ENCODE measurements around the gene METTL24. TPM values are rescaled to one million over a fixed set of nuclear protein-coding genes. Genes with fewer than 3 reads are reported as not detected.
"Not testable (repeated sequence)": the region's sequence is repeated elsewhere in the genome, so short reads cannot be mapped to it uniquely, and the experiment has no call there.

Gene METTL24
- polyA plus RNA-seq, 6 donors from 2014 or later, result 0.28 TPM; not detected in 5

GRCh38 chr6:110250058-110250457 is 108.1 kb downstream of the METTL24 start:
- Mint-ChIP-seq H3K4me1 (no peaks in the 10 kb centered on the region), H3K27me3 (peaks cover 0 to 2% (median 0%) of the 10 kb centered on the region in 3 donors), H3K9me3 (peaks cover 0 to 11% (median 6%) of the 10 kb centered on the region in 7 donors), H3K27ac (no peak overlapping the region), H3K4me3 (no peak overlapping the region), H3K36me3 (peaks cover 0 to 9% of the 10 kb centered on the region in 2 donors)
- ATAC-seq (ENCODE audit: low read depth in 2 of 2) (no peak), DNase-seq (no peak)

GRCh38 chr6:110246900-110247546 is 111.1 kb downstream of the METTL24 start:
- ATAC-seq (ENCODE audit: low read depth in 2 of 2), result no peak
- no peaks in the 10 kb centered on the region for H3K27me3 Mint-ChIP-seq
- no peaks in the 10 kb centered on the region for H3K4me1 Mint-ChIP-seq
- H3K4me3 Mint-ChIP-seq, result no peak overlapping the region
- H3K27ac Mint-ChIP-seq, result no peak overlapping the region
- peaks cover 0 to 7% (median 6%) of the 10 kb centered on the region in 7 donors for H3K9me3 Mint-ChIP-seq
- no peak for DNase-seq
- H3K36me3 Mint-ChIP-seq, result peaks cover 12 to 16% of the 10 kb centered on the region in 2 donors

- no peak for ATAC-seq (ENCODE audit: low read depth in 2 of 2)
These were observed 111.8 kb downstream of the METTL24 start for GRCh38 chr6:110246378-110246777.

GRCh38 chr6:110244621-110245020 is 113.5 kb downstream of the METTL24 start:
- not testable (repeated sequence) for H3K9me3 Mint-ChIP-seq; H3K27me3 Mint-ChIP-seq; H3K4me1 Mint-ChIP-seq; ATAC-seq (ENCODE audit: low read depth in 2 of 2); H3K27ac Mint-ChIP-seq; H3K4me3 Mint-ChIP-seq; DNase-seq
- H3K36me3 Mint-ChIP-seq, result peaks cover 10 to 12% of the 10 kb centered on the region in 2 donors

More at GRCh38 chr6:110246378-110246777, 111.8 kb downstream of the METTL24 start:
- no peak for DNase-seq
- no peaks in the 10 kb centered on the region for H3K27me3 Mint-ChIP-seq
- H3K4me1 Mint-ChIP-seq, result no peaks in the 10 kb centered on the region
- peaks cover 0 to 5% (median 0%) of the 10 kb centered on the region in 7 donors for H3K9me3 Mint-ChIP-seq
- H3K27ac Mint-ChIP-seq, result no peak overlapping the region
- no peak overlapping the region for H3K4me3 Mint-ChIP-seq
- H3K36me3 Mint-ChIP-seq, result peaks cover 10 to 12% of the 10 kb centered on the region in 2 donors

- no peak for ATAC-seq (ENCODE audit: low read depth in 2 of 2)
- Mint-ChIP-seq H3K27ac (no peak overlapping the region), H3K4me1 (peaks cover 0 to 2% (median 0%) of the 10 kb centered on the region in 3 donors), H3K36me3 (peaks cover 9 to 20% of the 10 kb centered on the region in 2 donors), H3K4me3 (no peak overlapping the region), H3K27me3 (no peaks in the 10 kb centered on the region), H3K9me3 (peaks cover 0 to 1% (median 0%) of the 10 kb centered on the region in 7 donors)
- DNase-seq, result no peak
These were observed 118.4 kb downstream of the METTL24 start for GRCh38 chr6:110239526-110240274.

- not testable (repeated sequence) for H3K36me3 Mint-ChIP-seq; ATAC-seq (ENCODE audit: low read depth in 2 of 2); H3K27ac Mint-ChIP-seq; H3K27me3 Mint-ChIP-seq; DNase-seq; H3K9me3 Mint-ChIP-seq; H3K4me3 Mint-ChIP-seq
- H3K4me1 Mint-ChIP-seq, result peaks cover 0 to 11% (median 0%) of the 10 kb centered on the region in 3 donors
These were observed 122.1 kb downstream of the METTL24 start for GRCh38 chr6:110236007-110236406.

- Mint-ChIP-seq H3K4me3 (peak overlapping the region in 1 of 8 donors; percentile 3), H3K4me1 (peaks cover 0 to 11% (median 0%) of the 10 kb centered on the region in 3 donors), H3K27ac (peak overlapping the region in 2 of 6 donors; percentile 11 to 24), H3K9me3 (no peaks in the 10 kb centered on the region), H3K36me3 (peaks cover 0 to 8% of the 10 kb centered on the region in 2 donors), H3K27me3 (no peaks in the 10 kb centered on the region)
- DNase-seq (peak; percentile 24), ATAC-seq (ENCODE audit: low read depth in 2 of 2) (peak; percentile 71 to 81)
These were observed 124.3 kb downstream of the METTL24 start for GRCh38 chr6:110233770-110234374.

GRCh38 chr6:110232450-110232849 is 125.7 kb downstream of the METTL24 start:
- no peaks in the 10 kb centered on the region for H3K27me3 Mint-ChIP-seq
- H3K4me1 Mint-ChIP-seq, result peaks cover 0 to 11% (median 0%) of the 10 kb centered on the region in 3 donors
- DNase-seq (no peak), ATAC-seq (ENCODE audit: low read depth in 2 of 2) (no peak)
- no peak overlapping the region for H3K4me3 Mint-ChIP-seq
- no peaks in the 10 kb centered on the region for H3K9me3 Mint-ChIP-seq
- H3K36me3 Mint-ChIP-seq, result peaks cover 1 to 6% of the 10 kb centered on the region in 2 donors
- peak overlapping the region in 2 of 6 donors; percentile 0 to 33 for H3K27ac Mint-ChIP-seq

- Mint-ChIP-seq H3K27me3 (no peaks in the 10 kb centered on the region), H3K4me1 (peaks cover 0 to 5% (median 3%) of the 10 kb centered on the region in 3 donors), H3K27ac (peak overlapping the region in 1 of 6 donors; percentile 75), H3K9me3 (no peaks in the 10 kb centered on the region), H3K36me3 (peaks cover 8 to 15% of the 10 kb centered on the region in 2 donors), H3K4me3 (no peak overlapping the region)
- ATAC-seq (ENCODE audit: low read depth in 2 of 2), result no peak
- DNase-seq, result no peak
These were observed 131.9 kb downstream of the METTL24 start for GRCh38 chr6:110226261-110226660.

- H3K27ac Mint-ChIP-seq, result peak overlapping the region in 4 of 6 donors; percentile 24 to 47 (median 30)
- no peak overlapping the region for H3K4me3 Mint-ChIP-seq
- H3K9me3 Mint-ChIP-seq, result no peaks in the 10 kb centered on the region
- peaks cover 16 to 21% of the 10 kb centered on the region in 2 donors for H3K36me3 Mint-ChIP-seq
- H3K4me1 Mint-ChIP-seq, result peaks cover 0 to 5% (median 3%) of the 10 kb centered on the region in 3 donors
- H3K27me3 Mint-ChIP-seq, result no peaks in the 10 kb centered on the region
- ATAC-seq (ENCODE audit: low read depth in 2 of 2), result no peak
- no peak for DNase-seq
These were observed 136.4 kb downstream of the METTL24 start for GRCh38 chr6:110221738-110222137.

GRCh38 chr6:110217266-110217665 is 140.9 kb downstream of the METTL24 start:
- no peak for ATAC-seq (ENCODE audit: low read depth in 2 of 2)

GRCh38 chr6:110216140-110216539 is 142.0 kb downstream of the METTL24 start:
- Mint-ChIP-seq H3K4me1 (peaks cover 9 to 27% (median 25%) of the 10 kb centered on the region in 3 donors), H3K4me3 (no peak overlapping the region), H3K9me3 (no peaks in the 10 kb centered on the region), H3K27me3 (no peaks in the 10 kb centered on the region), H3K27ac (peak overlapping the region in 1 of 6 donors; percentile 68), H3K36me3 (peaks cover 32 to 41% of the 10 kb centered on the region in 2 donors)
- ATAC-seq (ENCODE audit: low read depth in 2 of 2) (no peak), DNase-seq (no peak)

More at GRCh38 chr6:110217266-110217665, 140.9 kb downstream of the METTL24 start:
- Mint-ChIP-seq H3K27me3 (no peaks in the 10 kb centered on the region), H3K27ac (no peak overlapping the region), H3K9me3 (no peaks in the 10 kb centered on the region), H3K36me3 (peaks cover 29 to 36% of the 10 kb centered on the region in 2 donors), H3K4me1 (peaks cover 9 to 23% (median 20%) of the 10 kb centered on the region in 3 donors), H3K4me3 (no peak overlapping the region)
- no peak for DNase-seq

- peaks cover 32 to 42% of the 10 kb centered on the region in 2 donors for H3K36me3 Mint-ChIP-seq
- H3K4me1 Mint-ChIP-seq, result peaks cover 9 to 31% (median 28%) of the 10 kb centered on the region in 3 donors
- no peaks in the 10 kb centered on the region for H3K27me3 Mint-ChIP-seq
- H3K9me3 Mint-ChIP-seq, result no peaks in the 10 kb centered on the region
- ATAC-seq (ENCODE audit: low read depth in 2 of 2) (peak; percentile 70 to 82), DNase-seq (no peak)
- no peak overlapping the region for H3K4me3 Mint-ChIP-seq
- peak overlapping the region in 3 of 6 donors; percentile 7 to 68 (median 30) for H3K27ac Mint-ChIP-seq
These were observed 143.8 kb downstream of the METTL24 start for GRCh38 chr6:110214338-110214737.

Measured in naive B cell (primary cell).